ENCODE measurements around the gene CKS1B. TPM values are rescaled to one million over a fixed set of nuclear protein-coding genes. Genes with fewer than 3 reads are reported as not detected.

CKS1B gene
- total and polyA plus RNA-seq, 9 of the 15 experiments (the other 6 are each of a cell fraction or from before 2014, with no cell fraction given), result 215 to 1,103 (median 460) TPM

DNA sequence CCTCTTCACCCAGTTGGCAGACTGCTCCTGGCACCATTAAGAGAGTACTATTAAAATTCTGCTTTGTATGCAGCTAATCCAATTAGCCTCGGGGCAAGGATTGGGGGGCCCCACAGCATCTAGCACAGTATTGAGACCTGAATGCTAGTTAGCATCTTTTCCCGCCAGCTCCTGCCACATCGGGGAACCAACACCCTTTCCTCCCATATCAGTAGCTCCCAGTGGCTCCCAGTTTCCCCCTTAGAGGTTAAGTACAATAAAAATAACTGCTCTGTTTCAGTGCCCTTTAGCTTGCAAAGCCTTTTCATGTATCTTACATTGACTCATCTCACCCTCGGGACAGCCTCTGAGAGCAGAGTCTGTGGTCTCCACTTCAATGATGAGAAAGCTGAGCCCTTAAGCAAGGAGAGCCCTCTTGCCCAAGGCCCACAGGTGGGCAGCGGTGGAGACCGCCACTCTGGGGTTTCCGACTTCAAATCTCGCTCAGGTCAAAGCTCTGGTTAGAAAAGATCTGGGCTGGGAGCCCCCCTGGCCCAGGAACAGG, 33.8 kb upstream of the CKS1B start:
- POLR2A ChIA-PET, result interaction anchor here (0.6 to 1.4 kb wide), 4 partner anchors 14 to 120 kb away, joined by 3 to 5 read pairs (median 3); partner anchors contain the start of gene PBXIP1
- H4K20me1 ChIP-seq (replicated peaks; ENCODE audit: control insufficient read depth, insufficient read depth, low read length), result 0 out of 2 replicates have a peak, but pooled peaks cover 3% of the 10 kb centered on the region
- no peaks in the 10 kb centered on the region for H3K9me3 ChIP-seq (replicated peaks; ENCODE audit: control insufficient read depth, insufficient read depth, low read depth, low read length)
- 55% methylated on average over 8 of the region's 8 CpGs for WGBS (ENCODE audit: insufficient coverage, low coverage, missing lambda C conversion rate)
- peaks cover 41 to 54% of the 10 kb centered on the region in 2 experiments; a peak in 4 of 5 replicates for H3K4me1 ChIP-seq (replicated peaks in 1 of 2; ENCODE audit: control insufficient read depth in 2 of 2, insufficient read depth in 2 of 2, low read length in 2 of 2)
- H3K27me3 ChIP-seq (ENCODE audit: control insufficient read depth in 2 of 2, insufficient read depth in 2 of 2, low read length in 2 of 2), result no peaks in the 10 kb centered on the region
- H2AFZ ChIP-seq (ENCODE audit: low read depth, low read length), result no peak overlapping the region
- H3K36me3 ChIP-seq (ENCODE audit: control insufficient read depth, insufficient read depth, low read length), result no peaks in the 10 kb centered on the region
- DNase-seq (ENCODE audit: extremely low read depth in 1 of 4, low spot score in 3 of 4) (no peak), FAIRE-seq (no peak), ATAC-seq (no peak)
- in situ Hi-C loops (cut with MboI), result no loop called here
- no TSS peak for BruUV-seq (replicated peaks)
- H3K4me3 ChIP-seq, result no peak overlapping the region
- no peaks in the 10 kb centered on the region for H3K9me1 ChIP-seq (ENCODE audit: control insufficient read depth, insufficient read depth, low read length)
- H3K79me2 ChIP-seq (ENCODE audit: control insufficient read depth, insufficient read depth, low read length), result peaks cover 3% of the 10 kb centered on the region; the same call in 1 of the 3 replicates
- CTCF ChIA-PET (ENCODE audit: low intra/inter-chr PET ratio), result no interaction called here
- no peak overlapping the region for H3K27ac ChIP-seq (ENCODE audit: extremely low read depth, low read depth, low read length)
- H3K9ac ChIP-seq (ENCODE audit: insufficient read depth in 1 of 2, low read depth in 2 of 2, low read length in 2 of 2), result no peak overlapping the region
- H3K4me2 ChIP-seq (ENCODE audit: insufficient read depth, low read length), result no peak overlapping the region
- intact Hi-C loops (cut with micrococcal nuclease), result no loop called here
- no peak for TF ChIP-seq RBM15 (IDR thresholded peaks at IDR 0.05; ENCODE audit: insufficient read depth, low read length)
- TF ChIP-seq, protein P1, sequence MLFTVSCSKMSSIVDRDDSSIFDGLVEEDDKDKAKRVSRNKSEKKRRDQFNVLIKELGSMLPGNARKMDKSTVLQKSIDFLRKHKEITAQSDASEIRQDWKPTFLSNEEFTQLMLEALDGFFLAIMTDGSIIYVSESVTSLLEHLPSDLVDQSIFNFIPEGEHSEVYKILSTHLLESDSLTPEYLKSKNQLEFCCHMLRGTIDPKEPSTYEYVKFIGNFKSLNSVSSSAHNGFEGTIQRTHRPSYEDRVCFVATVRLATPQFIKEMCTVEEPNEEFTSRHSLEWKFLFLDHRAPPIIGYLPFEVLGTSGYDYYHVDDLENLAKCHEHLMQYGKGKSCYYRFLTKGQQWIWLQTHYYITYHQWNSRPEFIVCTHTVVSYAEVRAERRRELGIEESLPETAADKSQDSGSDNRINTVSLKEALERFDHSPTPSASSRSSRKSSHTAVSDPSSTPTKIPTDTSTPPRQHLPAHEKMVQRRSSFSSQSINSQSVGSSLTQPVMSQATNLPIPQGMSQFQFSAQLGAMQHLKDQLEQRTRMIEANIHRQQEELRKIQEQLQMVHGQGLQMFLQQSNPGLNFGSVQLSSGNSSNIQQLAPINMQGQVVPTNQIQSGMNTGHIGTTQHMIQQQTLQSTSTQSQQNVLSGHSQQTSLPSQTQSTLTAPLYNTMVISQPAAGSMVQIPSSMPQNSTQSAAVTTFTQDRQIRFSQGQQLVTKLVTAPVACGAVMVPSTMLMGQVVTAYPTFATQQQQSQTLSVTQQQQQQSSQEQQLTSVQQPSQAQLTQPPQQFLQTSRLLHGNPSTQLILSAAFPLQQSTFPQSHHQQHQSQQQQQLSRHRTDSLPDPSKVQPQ (CRISPR knock-in tag; IDR thresholded peaks at IDR 0.05; ENCODE audit: borderline replicate concordance), result no peak
- no peak for TF ChIP-seq PTBP1 (IDR thresholded peaks at IDR 0.05; ENCODE audit: low read depth, low read length)
- no peak for TF ChIP-seq ETV1 (tag; conservative IDR thresholded peaks at IDR 0.05; ENCODE audit: low read depth)
- TF ChIP-seq, protein P2, sequence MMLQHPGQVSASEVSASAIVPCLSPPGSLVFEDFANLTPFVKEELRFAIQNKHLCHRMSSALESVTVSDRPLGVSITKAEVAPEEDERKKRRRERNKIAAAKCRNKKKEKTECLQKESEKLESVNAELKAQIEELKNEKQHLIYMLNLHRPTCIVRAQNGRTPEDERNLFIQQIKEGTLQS (IDR thresholded peaks at IDR 0.05), result no peak
- TF ChIP-seq, protein P2 (CRISPR knock-in tag; conservative IDR thresholded peaks at IDR 0.05), result no peak
- TF ChIP-seq NFE2 (IDR thresholded peaks at IDR 0.05; ENCODE audit: low read depth), result no peak
- TF ChIP-seq ZFP36 (IDR thresholded peaks at IDR 0.05; ENCODE audit: low read depth, low read length, partially characterized antibody), result no peak
- TF ChIP-seq, protein P3, sequence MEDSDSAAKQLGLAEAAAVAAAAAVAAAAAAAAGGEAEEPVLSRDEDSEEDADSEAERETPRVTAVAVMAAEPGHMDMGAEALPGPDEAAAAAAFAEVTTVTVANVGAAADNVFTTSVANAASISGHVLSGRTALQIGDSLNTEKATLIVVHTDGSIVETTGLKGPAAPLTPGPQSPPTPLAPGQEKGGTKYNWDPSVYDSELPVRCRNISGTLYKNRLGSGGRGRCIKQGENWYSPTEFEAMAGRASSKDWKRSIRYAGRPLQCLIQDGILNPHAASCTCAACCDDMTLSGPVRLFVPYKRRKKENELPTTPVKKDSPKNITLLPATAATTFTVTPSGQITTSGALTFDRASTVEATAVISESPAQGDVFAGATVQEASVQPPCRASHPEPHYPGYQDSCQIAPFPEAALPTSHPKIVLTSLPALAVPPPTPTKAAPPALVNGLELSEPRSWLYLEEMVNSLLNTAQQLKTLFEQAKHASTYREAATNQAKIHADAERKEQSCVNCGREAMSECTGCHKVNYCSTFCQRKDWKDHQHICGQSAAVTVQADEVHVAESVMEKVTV (CRISPR knock-in tag; IDR thresholded peaks at IDR 0.05), result no peak
- TF ChIP-seq RFX5 (IDR thresholded peaks at IDR 0.05; ENCODE audit: low read depth, low read length), result no peak
- no peak for TF ChIP-seq SNRNP70 (optimal IDR thresholded peaks at IDR 0.05; ENCODE audit: low read depth, low read length)
- no peak for TF ChIP-seq XRCC3 (IDR thresholded peaks at IDR 0.05)
- TF ChIP-seq ILK (tag; IDR thresholded peaks at IDR 0.05; ENCODE audit: borderline replicate concordance, low read depth), result no peak
- no peak for TF ChIP-seq NEUROD1 (IDR thresholded peaks at IDR 0.05; ENCODE audit: borderline replicate concordance, low read depth, low read length, partially characterized antibody)
- TF ChIP-seq, protein P4, sequence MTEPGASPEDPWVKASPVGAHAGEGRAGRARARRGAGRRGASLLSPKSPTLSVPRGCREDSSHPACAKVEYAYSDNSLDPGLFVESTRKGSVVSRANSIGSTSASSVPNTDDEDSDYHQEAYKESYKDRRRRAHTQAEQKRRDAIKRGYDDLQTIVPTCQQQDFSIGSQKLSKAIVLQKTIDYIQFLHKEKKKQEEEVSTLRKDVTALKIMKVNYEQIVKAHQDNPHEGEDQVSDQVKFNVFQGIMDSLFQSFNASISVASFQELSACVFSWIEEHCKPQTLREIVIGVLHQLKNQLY (CRISPR knock-in tag; conservative IDR thresholded peaks at IDR 0.05), result no peak
- no peak for TF ChIP-seq SRSF3 (IDR thresholded peaks at IDR 0.05; ENCODE audit: insufficient read depth, low read length)
- no peak for TF ChIP-seq ZKSCAN8 (CRISPR knock-in tag; IDR thresholded peaks at IDR 0.05)
